T-helper 2 cell (primary cell): ENCODE data around the gene HEBP2.
"Not testable (repeated sequence)": the region's sequence is repeated elsewhere in the genome, so short reads cannot be mapped to it uniquely, and the experiment has no call there.

Experiments used
- DNase-seq, 5 experiments: peaks; one replicate each; pipeline versions ENCODE4 v3.0.0 to v3.0.0-alpha.2; 2012 to 2022

Gene HEBP2

GRCh38 chr6:138424004-138424904 is 20.2 kb downstream of the HEBP2 start:
- no peak for DNase-seq

- not testable (repeated sequence) for DNase-seq
Measured at GRCh38 chr6:138425256-138425655, 21.2 kb downstream of the HEBP2 start.

- DNase-seq, result no peak
Measured at GRCh38 chr6:138426500-138427123, 22.6 kb downstream of the HEBP2 start.

GRCh38 chr6:138427701-138428100 is 23.7 kb downstream of the HEBP2 start:
- DNase-seq, result no peak

GRCh38 chr6:138428944-138429598 is 25.0 kb downstream of the HEBP2 start:
- DNase-seq, result peak in 2 of 5 experiments; percentile 11 to 64

- DNase-seq, result no peak
Measured at GRCh38 chr6:138429761-138430160, 25.7 kb downstream of the HEBP2 start.

- DNase-seq, result no peak
Measured at GRCh38 chr6:138430361-138431145, 26.5 kb downstream of the HEBP2 start.

- no peak for DNase-seq
Measured at GRCh38 chr6:138431256-138432062, 27.4 kb downstream of the HEBP2 start.

GRCh38 chr6:138432063-138432356 is 28.0 kb downstream of the HEBP2 start:
- DNase-seq, result no peak

GRCh38 chr6:138434096-138434495 is 30.1 kb downstream of the HEBP2 start:
- DNase-seq, result no peak

- DNase-seq, result no peak
Measured at GRCh38 chr6:138434925-138435324, 30.9 kb downstream of the HEBP2 start.

- DNase-seq, result no peak
Measured at GRCh38 chr6:138439546-138439945, 35.5 kb downstream of the HEBP2 start.

- no peak for DNase-seq
Measured at GRCh38 chr6:138440296-138440695, 36.3 kb downstream of the HEBP2 start.

GRCh38 chr6:138440758-138441357 is 36.8 kb downstream of the HEBP2 start:
- no peak for DNase-seq

GRCh38 chr6:138441965-138442364 is 37.9 kb downstream of the HEBP2 start:
- no peak for DNase-seq

- no peak for DNase-seq
Measured at GRCh38 chr6:138442663-138443062, 38.6 kb downstream of the HEBP2 start.

GRCh38 chr6:138443979-138444378 is 40.0 kb downstream of the HEBP2 start:
- no peak for DNase-seq

- DNase-seq, result no peak
Measured at GRCh38 chr6:138446821-138447220, 42.8 kb downstream of the HEBP2 start.

GRCh38 chr6:138450445-138450844 is 46.4 kb downstream of the HEBP2 start:
- peak in 1 of 5 experiments; percentile 48 for DNase-seq

- DNase-seq, result no peak
Measured at GRCh38 chr6:138451043-138451442, 47.0 kb downstream of the HEBP2 start.

- peak in 4 of 5 experiments; percentile 27 to 83 (median 51) for DNase-seq
Measured at GRCh38 chr6:138454981-138455706, 51.1 kb downstream of the HEBP2 start.
